A549 treated with DMSO at 1 μM for 4 hours (cell line): ENCODE data around the gene FANCF. TPM values are rescaled to one million over a fixed set of nuclear protein-coding genes. Genes with fewer than 3 reads are reported as not detected.

Experiments used
- total RNA-seq: library from RNA; stranded (reverse); fragments of 200-300 nt; extraction: Qiagen RNA extraction; gene quantifications from 5 replicates; pipeline ENCODE4 v1.2.3, GENCODE V29; 2022; ENCODE audit warnings: low read depth

The FANCF gene, protein sequence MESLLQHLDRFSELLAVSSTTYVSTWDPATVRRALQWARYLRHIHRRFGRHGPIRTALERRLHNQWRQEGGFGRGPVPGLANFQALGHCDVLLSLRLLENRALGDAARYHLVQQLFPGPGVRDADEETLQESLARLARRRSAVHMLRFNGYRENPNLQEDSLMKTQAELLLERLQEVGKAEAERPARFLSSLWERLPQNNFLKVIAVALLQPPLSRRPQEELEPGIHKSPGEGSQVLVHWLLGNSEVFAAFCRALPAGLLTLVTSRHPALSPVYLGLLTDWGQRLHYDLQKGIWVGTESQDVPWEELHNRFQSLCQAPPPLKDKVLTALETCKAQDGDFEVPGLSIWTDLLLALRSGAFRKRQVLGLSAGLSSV
- total RNA-seq = 7.2 to 9.8 TPM (median 7.9 TPM) in 5 replicates

DNA sequence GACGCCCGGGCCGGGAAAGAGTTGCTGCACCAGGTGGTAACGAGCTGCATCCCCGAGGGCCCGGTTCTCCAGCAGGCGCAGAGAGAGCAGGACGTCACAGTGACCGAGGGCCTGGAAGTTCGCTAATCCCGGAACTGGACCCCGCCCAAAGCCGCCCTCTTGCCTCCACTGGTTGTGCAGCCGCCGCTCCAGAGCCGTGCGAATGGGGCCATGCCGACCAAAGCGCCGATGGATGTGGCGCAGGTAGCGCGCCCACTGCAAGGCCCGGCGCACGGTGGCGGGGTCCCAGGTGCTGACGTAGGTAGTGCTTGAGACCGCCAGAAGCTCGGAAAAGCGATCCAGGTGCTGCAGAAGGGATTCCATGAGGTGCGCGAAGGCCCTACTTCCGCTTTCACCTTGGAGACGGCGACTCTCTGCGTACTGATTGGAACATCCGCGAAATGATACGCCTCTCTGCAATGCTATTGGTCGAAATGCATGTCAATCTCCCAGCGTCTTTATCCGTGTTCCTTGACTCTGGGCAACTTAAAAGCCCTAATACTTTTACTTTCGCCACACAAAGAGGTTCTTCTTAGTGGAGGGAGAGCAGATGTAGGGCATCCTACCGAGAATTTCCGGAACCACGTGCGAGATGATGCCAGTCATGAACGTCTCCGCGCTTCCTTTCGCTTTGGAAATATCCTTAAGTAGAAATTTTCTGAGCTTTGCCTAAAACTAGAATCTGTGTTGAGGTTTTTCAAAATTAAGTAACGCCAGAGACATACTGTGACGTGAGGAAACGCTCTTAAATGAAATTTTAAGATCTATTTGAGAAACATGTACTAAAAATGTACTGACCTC is at the start of gene FANCF:
Gene FANCF (minus strand): TSS at position 376 of the 840 bp plus-strand sequence. CDS start 13 bp downstream, at position 363.

DNA sequence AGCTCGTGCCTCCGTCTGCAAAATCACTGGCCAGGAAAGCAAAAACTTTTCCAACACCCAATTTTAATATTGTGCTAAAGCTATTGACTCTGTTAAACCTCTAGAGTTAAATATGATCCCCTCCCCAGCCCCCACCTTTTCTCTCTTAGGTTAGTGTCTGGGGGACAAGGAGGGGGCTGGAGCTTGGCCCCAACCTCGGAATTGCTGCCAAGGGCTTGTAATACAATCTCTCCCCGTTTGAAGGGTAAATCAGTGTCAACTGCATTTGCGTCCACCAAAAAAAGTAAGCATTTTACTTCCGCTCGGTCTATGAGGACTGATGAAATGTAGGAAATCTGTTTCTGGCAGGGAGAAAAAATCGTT is 40.7 kb upstream of the FANCF start, which contains the start of gene GAS2:
Gene GAS2 (plus strand): TSS at position 287 of the 363 bp plus-strand sequence. CDS start 8,259 bp downstream, outside the sequence.

Other genes starting within 250 kb of the FANCF start
- gene GAS2, start 40.8 kb upstream of the FANCF start, total RNA-seq = 0.56 to 1.3 TPM (median 1.0 TPM) in 5 replicates
- 7.6 to 19.5 TPM (median 16.2 TPM) in 5 replicates for gene SVIP, start 204.0 kb upstream of the FANCF start, total RNA-seq
- gene CCDC179, start 234.7 kb upstream of the FANCF start, total RNA-seq = not detected in 5 replicates